CD4-positive, alpha-beta T cell (primary cell): ENCODE results near the gene SLC25A19. TPM values are rescaled to one million over a fixed set of nuclear protein-coding genes. Genes with fewer than 3 reads are reported as not detected.
A peak's percentile ranks its signal among the peaks of the same experiment; 100 is the strongest.

Experiments used
- ATAC-seq: fragments of 200-7000 bp; cut with Tn5 transposase; one replicate; pipeline ENCODE4 v1.10.0; 2022; ENCODE audit warnings: mild to moderate bottlenecking; ENCODE audit not compliant: poor library complexity
- CTCF ChIA-PET: fragments of 350-600 bp; sonication (Branson Sonifier 250); formaldehyde crosslinking; loops from one replicate; lab custom pipeline; 2021; ENCODE audit warnings: antibody characterized with exemption, inconsistent platforms; lab: Charles Lee
- POLR2A ChIA-PET: fragments of 350-600 bp; sonication (Branson Sonifier 250); formaldehyde crosslinking; loops from one replicate; lab custom pipeline; 2021; ENCODE audit warnings: antibody characterized with exemption, inconsistent platforms; lab: Charles Lee
- DNase-seq, 14 experiments: peaks; one replicate each; pipeline ENCODE4 v3.0.0-alpha.2; 2013 to 2020; ENCODE audit warnings: mixed read lengths in 2 of 14
- H3K27ac ChIP-seq, 2 donors: one replicate each; pipeline versions ENCODE4 v1.5.1 to v1.7.0; 2013; ENCODE audit warnings: low read length in 2 of 2, low read depth in 1 of 2, mild to moderate bottlenecking in 1 of 2
- H3K27me3 ChIP-seq, 2 experiments: 1 replicate in 1 of 2; 2 replicates in 1 of 2; pipeline versions ENCODE4 v1.6.1 to v1.7.0; 2013; ENCODE audit warnings: low read length in 2 of 2, control low read depth in 1 of 2, mild to moderate bottlenecking in 1 of 2, moderate library complexity in 1 of 2; ENCODE audit not compliant: insufficient read depth in 2 of 2, control insufficient read depth in 1 of 2
- H3K36me3 ChIP-seq: one replicate; pipeline ENCODE4 v1.6.1; 2013; ENCODE audit warnings: low read length, control low read depth; ENCODE audit not compliant: insufficient read depth
- H3K4me1 ChIP-seq: one replicate; pipeline ENCODE4 v1.6.1; 2013; ENCODE audit warnings: low read length, control low read depth; ENCODE audit not compliant: insufficient read depth
- H3K4me3 ChIP-seq: one replicate; pipeline ENCODE4 v1.5.1; 2013; ENCODE audit warnings: mild to moderate bottlenecking, low read length, moderate library complexity
- H3K9me3 ChIP-seq, 2 experiments: 1 replicate in 1 of 2; 2 replicates in 1 of 2; pipeline versions ENCODE4 v1.6.1 to v1.7.0; 2013; ENCODE audit warnings: low read length in 2 of 2, mild to moderate bottlenecking in 2 of 2, control low read depth in 1 of 2, moderate library complexity in 1 of 2; ENCODE audit not compliant: control insufficient read depth in 1 of 2, insufficient read depth in 1 of 2
- H3K27ac Mint-ChIP-seq: one replicate; pipeline ENCODE4 v1.8.0; 2020; ENCODE audit warnings: mixed read lengths
- H3K27me3 Mint-ChIP-seq: one replicate; pipeline ENCODE4 v1.8.0; 2021; ENCODE audit warnings: mixed read lengths
- H3K36me3 Mint-ChIP-seq: one replicate; pipeline ENCODE4 v1.8.0; 2021; ENCODE audit warnings: low read depth, mixed read lengths
- H3K4me1 Mint-ChIP-seq: one replicate; pipeline ENCODE4 v1.8.0; 2021; ENCODE audit warnings: low read depth, mixed read lengths
- H3K4me3 Mint-ChIP-seq: one replicate; pipeline ENCODE4 v1.8.0; 2020; ENCODE audit warnings: mild to moderate bottlenecking, mixed read lengths
- H3K9me3 Mint-ChIP-seq: one replicate; pipeline ENCODE4 v1.8.0; 2020; ENCODE audit warnings: mixed read lengths
- intact Hi-C, 2 experiments: fragments of 100-400 bp; cut with DNase I in 1 of 2; cut with micrococcal nuclease in 1 of 2; formaldehyde crosslinking; loops; one replicate each; pipeline versions ENCODE4 v1.15.1 to v1.9.0; 2023 to 2025; cut with DNase I, micrococcal nuclease
- total RNA-seq, 174 experiments: library from RNA in 2 of 174; stranded (reverse) in 2 of 174; gene quantifications; one replicate each; pipeline ENCODE4 v1.2.3 and lab custom pipeline; 2021 to 2026
- TF ChIP-seq, protein P1 (sequence below): fragments of 200-600 bp; IDR thresholded peaks from one replicate; pipeline ENCODE4 v1.8.0; 2022; ENCODE audit warnings: antibody characterized with exemption, mild to moderate bottlenecking

SLC25A19 gene
- total RNA-seq, 2 experiments from 2014 or later: 11.1 to 12.0 TPM

DNA sequence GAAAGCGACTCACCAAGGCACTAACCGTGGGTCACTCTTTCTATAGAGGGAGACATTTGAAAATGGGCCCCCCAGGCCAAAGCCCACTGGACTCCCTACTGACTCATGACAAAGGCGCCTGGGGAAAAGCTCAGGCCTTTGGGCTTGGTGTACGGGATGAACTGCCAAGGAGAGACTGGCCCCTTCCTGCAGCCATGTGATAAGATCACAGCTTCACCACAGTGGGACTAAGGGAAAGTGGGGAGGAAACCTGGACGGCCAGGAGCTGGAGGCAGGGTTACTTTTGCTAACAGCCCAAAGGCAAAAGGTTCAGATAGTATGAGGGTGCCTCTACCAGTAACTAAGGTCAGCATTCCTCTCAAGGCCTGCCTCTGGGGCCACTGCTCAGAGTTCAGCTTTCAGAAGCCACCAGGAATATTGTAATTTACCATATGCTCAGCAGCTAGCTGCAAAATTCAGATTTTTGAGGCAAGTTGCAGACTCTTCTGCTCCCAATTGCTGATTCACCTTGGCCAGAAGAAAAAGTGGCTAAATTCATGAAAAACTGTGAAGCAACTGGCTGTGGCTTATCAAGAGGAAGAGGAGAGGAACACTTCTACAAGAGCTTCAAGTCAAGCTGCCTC lies 37.1 kb upstream of the SLC25A19 start:
- ChIA-PET CTCF (interaction anchor here (0.8 to 2.4 kb wide), 4 partner anchors 10 to 86 kb away, joined by 3 to 11 read pairs (median 4); partner anchors contain the start of gene MIF4GD), POLR2A (interaction anchor here (0.6 to 4.7 kb wide), 6 partner anchors 11 to 79 kb away, joined by 3 to 31 read pairs (median 6); partner anchors contain the start of genes GRB2 and SLC25A19)
- peak overlapping the region; percentile 34 to 36 for H3K27ac ChIP-seq
- H3K36me3 ChIP-seq: peaks cover 43% of the 10 kb centered on the region
- no peaks in the 10 kb centered on the region for H3K9me3 Mint-ChIP-seq
- ATAC-seq: no peak
- intact Hi-C loops: loop anchor here in 1 of 2 experiments (5.0 kb wide), 1 partner anchor 34 kb away; no protein-coding TSS in a partner anchor
- TF ChIP-seq, protein P1, sequence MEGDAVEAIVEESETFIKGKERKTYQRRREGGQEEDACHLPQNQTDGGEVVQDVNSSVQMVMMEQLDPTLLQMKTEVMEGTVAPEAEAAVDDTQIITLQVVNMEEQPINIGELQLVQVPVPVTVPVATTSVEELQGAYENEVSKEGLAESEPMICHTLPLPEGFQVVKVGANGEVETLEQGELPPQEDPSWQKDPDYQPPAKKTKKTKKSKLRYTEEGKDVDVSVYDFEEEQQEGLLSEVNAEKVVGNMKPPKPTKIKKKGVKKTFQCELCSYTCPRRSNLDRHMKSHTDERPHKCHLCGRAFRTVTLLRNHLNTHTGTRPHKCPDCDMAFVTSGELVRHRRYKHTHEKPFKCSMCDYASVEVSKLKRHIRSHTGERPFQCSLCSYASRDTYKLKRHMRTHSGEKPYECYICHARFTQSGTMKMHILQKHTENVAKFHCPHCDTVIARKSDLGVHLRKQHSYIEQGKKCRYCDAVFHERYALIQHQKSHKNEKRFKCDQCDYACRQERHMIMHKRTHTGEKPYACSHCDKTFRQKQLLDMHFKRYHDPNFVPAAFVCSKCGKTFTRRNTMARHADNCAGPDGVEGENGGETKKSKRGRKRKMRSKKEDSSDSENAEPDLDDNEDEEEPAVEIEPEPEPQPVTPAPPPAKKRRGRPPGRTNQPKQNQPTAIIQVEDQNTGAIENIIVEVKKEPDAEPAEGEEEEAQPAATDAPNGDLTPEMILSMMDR: no peak
- H3K4me3 Mint-ChIP-seq: no peak overlapping the region
- peaks cover 29% of the 10 kb centered on the region for H3K4me1 ChIP-seq
- peaks cover 51% of the 10 kb centered on the region for H3K36me3 Mint-ChIP-seq
- H3K4me1 Mint-ChIP-seq: peaks cover 35% of the 10 kb centered on the region
- no peaks in the 10 kb centered on the region for H3K27me3 ChIP-seq
- H3K27me3 Mint-ChIP-seq: no peaks in the 10 kb centered on the region
- no peak overlapping the region for H3K4me3 ChIP-seq
- H3K27ac Mint-ChIP-seq: peak overlapping the region; percentile 18
- H3K9me3 ChIP-seq: no peaks in the 10 kb centered on the region
- no peak for DNase-seq

DNA sequence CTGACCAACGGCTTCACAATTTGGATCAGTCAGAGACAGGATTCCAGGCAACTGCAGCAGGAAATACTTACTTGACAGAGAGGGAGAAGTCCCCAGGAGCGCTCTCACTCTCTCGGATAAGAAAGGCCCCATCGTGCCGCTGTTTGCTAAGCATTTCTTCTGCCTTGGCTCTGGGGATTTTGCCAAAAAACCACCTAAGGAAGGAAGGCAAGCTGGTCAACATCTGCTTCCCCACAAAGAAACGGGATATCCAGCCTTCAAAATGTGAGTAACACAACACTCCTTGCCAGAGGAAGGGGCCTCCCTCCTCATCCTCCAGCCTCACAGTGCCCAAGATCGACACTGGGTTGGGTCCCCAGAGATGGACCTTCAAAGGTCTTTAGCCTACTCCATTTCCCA lies 36.6 kb upstream of the SLC25A19 start:
- no peak overlapping the region for H3K4me3 Mint-ChIP-seq
- no peaks in the 10 kb centered on the region for H3K9me3 Mint-ChIP-seq

DNA sequence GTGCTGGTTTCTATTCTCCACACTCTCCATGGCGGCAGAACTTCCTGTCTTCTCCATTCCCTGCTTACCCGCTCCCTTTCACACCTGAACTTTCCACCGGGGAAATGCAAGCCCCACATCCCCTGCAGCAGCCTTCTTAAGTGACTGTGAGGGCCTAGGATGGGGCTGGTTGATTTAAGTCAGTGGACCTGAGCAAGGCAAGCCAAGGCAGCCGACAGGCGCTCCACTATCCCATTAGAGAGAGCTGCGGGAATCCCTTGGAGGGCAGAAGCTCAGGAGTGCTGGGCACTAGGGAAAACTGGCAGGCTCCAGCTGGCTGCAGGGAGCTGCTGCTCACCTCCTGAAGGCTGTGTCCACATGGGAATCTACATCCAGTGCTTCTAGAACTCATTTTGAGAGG lies 36.1 kb upstream of the SLC25A19 start:
- H3K36me3 ChIP-seq: peaks cover 41% of the 10 kb centered on the region
- no peak overlapping the region for H3K27ac ChIP-seq
- no peak overlapping the region for H3K4me3 ChIP-seq
- ChIA-PET POLR2A (interaction anchor here (1.4 to 4.7 kb wide), 2 partner anchors 12 to 36 kb away, joined by 4 to 31 read pairs; partner anchors contain the start of gene SLC25A19), CTCF (interaction anchor here (0.8 to 2.4 kb wide), 5 partner anchors 11 to 87 kb away, joined by 3 to 11 read pairs (median 4); partner anchors contain the start of gene MIF4GD)
- TF ChIP-seq, protein P1: no peak
- no peaks in the 10 kb centered on the region for H3K27me3 ChIP-seq
- ATAC-seq (no peak), DNase-seq (no peak)
- H3K9me3 ChIP-seq: peaks cover 0 to under 1% of the 10 kb centered on the region in 2 experiments
- H3K27me3 Mint-ChIP-seq: no peaks in the 10 kb centered on the region
- intact Hi-C loops: loop anchor here in 1 of 2 experiments (5.0 kb wide), 1 partner anchor 33 kb away; no protein-coding TSS in a partner anchor
- H3K4me1 Mint-ChIP-seq: peaks cover 35% of the 10 kb centered on the region
- H3K36me3 Mint-ChIP-seq: peaks cover 50% of the 10 kb centered on the region
- no peaks in the 10 kb centered on the region for H3K9me3 Mint-ChIP-seq
- peak overlapping the region; percentile 18 for H3K27ac Mint-ChIP-seq
- no peak overlapping the region for H3K4me3 Mint-ChIP-seq
- H3K4me1 ChIP-seq: peaks cover 25% of the 10 kb centered on the region

More for the DNA sequence above, 36.6 kb upstream of the SLC25A19 start:
- peak overlapping the region; percentile 18 for H3K27ac Mint-ChIP-seq
- peaks cover 25% of the 10 kb centered on the region for H3K4me1 ChIP-seq
- no peak overlapping the region for H3K4me3 ChIP-seq
- intact Hi-C loops: loop anchor here in 1 of 2 experiments (5.0 kb wide), 1 partner anchor 34 kb away; no protein-coding TSS in a partner anchor
- TF ChIP-seq, protein P1: no peak
- ATAC-seq (no peak), DNase-seq (peak in 2 of 14 experiments; percentile 50 to 55)
- H3K27me3 ChIP-seq: no peaks in the 10 kb centered on the region
- peaks cover 50% of the 10 kb centered on the region for H3K36me3 Mint-ChIP-seq
- peak overlapping the region; percentile 34 to 36 for H3K27ac ChIP-seq
- peaks cover 41% of the 10 kb centered on the region for H3K36me3 ChIP-seq
- peaks cover 35% of the 10 kb centered on the region for H3K4me1 Mint-ChIP-seq
- no peaks in the 10 kb centered on the region for H3K9me3 ChIP-seq
- H3K27me3 Mint-ChIP-seq: no peaks in the 10 kb centered on the region
- ChIA-PET CTCF (interaction anchor here (0.8 to 2.4 kb wide), 4 partner anchors 10 to 87 kb away, joined by 3 to 11 read pairs (median 4); partner anchors contain the start of gene MIF4GD), POLR2A (interaction anchor here (0.9 to 4.7 kb wide), 4 partner anchors 11 to 80 kb away, joined by 4 to 31 read pairs (median 8); partner anchors contain the start of genes GRB2 and SLC25A19)
